Activated T-cell treated with anti-CD3 and anti-CD28 coated beads for 4 hours (primary cell): Measurements from ENCODE around the gene B4GALNT3.

ENCODE experiments used
- DNase-seq: peaks from one replicate; pipeline ENCODE4 v3.0.0-alpha.2; 2020

B4GALNT3 gene

DNA sequence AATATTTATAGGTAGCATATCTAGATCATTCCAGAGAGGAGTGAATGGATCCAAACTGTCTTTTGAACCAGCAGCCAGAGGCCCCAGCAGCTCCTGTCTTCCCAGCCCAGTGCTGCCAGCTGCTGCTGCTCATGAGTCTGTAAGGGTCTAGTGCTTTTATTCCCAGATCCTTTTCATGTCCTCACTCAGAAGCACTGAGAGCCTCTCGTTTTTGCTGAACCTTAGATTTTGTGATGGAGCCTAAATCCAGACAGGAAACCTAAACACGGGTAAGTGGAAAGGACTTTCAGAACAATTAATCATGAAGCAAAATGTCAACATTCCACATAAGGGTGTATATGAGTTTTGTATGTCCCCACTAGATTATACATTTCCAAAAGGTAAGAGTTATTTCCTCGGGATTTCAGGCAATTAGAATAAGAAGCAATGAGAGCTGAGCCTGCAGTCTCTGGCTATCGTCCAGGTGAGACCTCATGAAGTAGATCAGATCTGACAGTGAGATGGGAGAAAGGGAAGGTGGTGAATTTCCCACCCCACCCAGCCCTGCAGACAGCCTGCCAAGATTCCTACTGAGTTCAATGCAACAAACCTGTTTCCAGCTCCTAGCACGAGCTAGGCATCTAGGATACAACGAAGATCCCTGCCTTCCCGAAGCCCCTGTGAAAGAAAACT lies 119.1 kb downstream of the B4GALNT3 start:
- no peak for DNase-seq

DNA sequence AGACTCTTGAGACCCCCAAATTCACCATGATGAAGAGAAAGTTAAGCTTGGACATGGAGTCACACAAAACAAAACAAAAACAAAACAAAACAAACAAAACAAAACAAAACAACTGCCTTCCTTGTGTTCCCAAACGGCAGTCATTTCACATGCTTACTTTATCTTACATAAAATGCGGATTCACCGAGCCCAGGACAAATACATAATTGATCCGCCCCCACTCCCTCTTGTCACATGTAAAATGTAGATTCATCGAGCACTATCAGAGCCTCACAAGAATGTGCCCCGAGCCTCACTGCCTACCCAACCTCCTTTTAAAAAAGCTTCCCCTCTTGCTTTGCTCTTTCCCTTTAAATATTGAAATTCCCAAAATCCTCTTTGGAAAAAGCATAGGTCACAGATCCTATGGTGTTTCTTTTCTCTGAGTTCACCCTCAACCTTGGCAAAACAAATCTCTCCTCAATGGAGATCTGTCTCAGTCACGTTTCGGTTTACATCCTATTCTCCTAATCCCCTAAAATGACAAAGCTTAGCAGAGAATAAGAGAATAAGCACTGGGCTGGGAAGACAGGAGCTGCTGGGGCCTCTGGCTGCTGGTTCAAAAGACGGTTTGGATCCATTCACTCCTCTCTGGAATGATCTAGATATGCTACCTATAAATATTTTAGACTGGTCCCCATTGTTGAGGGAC lies 119.8 kb downstream of the B4GALNT3 start:
- DNase-seq: no peak

DNA sequence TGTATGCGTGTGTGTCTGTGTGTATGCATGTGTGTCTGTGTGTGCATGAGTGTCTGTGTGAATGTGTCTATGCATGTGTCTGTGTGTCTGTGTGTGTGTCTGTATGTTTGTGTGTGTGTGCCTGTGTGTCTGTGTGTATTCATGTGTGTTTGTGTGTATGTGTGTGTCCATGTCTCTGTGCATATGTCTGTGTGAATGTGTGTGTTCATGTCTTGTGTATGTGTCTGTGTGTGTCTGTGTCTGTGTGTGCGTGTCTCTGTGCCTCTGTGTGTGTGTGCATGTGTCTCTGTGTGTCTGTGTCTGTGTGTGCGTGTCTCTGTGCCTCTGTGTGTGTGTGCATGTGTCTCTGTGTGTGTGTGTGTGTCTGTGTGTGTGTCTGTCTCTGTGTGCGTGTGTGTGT lies 121.1 kb downstream of the B4GALNT3 start:
- DNase-seq: no peak

DNA sequence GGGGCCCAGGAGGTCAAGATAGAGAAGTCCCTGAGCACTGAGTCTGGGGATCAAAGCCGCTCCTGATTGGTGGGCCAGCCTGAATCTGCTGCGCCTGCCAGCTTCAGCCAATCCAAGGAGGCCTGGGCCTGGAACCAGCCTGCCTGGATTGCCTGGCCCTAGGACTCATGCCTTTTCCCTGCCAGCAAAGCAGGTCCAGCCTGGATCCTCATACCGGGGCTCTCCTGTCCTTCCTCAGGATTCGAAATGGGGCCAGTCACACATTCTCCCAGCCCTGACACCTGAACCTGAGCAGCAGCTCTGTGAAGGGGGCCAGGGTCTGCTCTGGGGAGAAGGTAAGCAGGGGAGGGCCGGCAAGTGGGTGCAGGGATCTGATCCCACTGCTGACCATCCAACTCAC lies 121.6 kb downstream of the B4GALNT3 start:
- DNase-seq: no peak

DNA sequence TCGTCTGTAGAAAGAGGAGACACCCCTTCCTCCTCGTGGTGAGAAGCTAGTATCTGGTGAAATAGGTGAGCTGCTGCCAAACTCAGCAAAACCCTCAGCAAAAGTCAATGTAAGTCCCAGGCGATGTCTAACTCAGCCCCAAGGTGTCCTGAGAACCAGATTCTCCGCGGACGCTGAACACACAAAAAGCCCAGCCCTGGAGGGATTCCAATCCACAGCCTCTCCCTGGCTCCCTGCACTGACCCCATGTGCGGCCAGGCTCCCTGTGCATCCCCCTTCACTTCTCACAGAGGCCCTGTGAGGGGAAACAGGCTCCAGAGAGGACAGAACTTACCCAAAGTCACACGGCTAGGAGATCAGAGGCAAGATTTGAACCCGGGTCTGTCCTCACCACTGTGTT lies 122.0 kb downstream of the B4GALNT3 start:
- DNase-seq: no peak

DNA sequence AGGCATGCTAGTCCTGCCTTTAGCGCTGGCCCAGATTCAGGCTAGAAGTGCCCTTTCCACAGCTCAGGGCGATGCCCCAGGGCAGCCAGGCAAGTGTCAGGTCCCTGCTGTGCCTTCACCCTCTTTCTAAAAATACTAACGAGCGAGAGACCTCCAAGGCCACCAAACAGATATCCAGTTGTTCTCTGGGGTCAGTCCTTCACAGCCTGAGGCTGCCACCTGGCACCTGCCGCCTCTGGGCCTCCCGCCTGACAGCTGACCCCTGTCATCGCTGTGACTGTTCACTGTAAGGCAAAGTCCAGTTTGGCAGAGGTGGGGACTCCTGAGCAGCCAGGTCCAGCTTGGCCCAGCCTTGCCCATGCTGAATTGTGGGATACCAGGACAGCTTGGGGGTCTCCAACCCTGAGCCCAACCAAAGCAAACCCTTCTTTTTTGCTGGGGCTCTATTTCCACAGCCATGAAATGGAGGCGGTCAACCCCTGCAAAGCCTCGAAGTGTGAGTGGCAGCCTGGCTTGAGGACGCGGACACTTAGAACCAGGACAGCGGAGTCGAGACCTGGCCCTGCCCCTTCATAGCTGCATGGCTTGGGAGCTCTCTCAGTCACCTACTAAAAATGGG lies 123.6 kb downstream of the B4GALNT3 start:
- DNase-seq: no peak

DNA sequence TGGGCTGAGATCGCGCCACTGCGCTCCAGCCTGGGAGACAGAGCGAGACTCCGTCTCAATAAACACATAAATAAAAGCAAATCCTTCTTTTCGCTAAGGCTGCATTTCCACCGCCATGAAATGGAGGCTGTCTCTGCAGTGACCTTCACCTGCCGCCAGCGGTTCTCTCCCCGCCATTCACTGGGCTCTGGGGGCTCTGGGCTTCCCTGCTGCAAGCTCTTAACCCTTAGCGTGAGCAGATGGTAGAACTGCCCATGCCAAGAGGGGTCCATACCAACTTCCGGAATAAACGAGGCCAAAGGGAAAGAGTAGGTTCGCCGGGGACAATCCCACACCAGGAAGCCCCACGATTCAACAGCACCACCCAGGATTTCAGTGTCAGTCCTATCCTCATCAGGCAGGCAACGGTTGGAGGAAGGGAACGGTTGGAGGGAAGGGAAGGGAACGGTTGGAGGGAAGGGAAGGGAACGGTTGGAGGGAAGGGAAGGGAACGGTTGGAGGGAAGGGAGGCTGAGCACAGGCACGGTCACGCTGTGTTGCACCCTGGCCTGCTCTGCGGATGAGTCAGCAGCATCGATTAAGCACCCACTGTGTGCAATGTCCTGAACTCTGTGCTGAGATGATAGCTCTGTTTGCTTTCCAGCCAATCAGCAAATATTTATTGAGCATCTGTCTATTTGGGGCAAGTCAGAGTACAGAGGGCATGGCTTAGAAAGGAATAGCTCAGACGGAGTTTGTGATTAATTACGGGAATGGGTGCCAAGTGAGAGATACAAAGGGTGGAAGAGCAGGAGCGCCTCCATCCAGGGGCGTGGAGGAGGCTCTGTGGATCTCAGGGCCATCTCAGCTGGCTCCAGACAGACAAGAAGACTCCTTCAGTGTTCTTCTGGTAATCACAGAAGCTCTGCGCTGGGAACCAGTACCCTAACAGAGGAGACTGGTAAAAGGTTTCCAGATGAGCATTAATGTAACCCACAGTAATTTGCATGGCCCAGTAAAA lies 125.6 kb downstream of the B4GALNT3 start:
- DNase-seq: no peak

DNA sequence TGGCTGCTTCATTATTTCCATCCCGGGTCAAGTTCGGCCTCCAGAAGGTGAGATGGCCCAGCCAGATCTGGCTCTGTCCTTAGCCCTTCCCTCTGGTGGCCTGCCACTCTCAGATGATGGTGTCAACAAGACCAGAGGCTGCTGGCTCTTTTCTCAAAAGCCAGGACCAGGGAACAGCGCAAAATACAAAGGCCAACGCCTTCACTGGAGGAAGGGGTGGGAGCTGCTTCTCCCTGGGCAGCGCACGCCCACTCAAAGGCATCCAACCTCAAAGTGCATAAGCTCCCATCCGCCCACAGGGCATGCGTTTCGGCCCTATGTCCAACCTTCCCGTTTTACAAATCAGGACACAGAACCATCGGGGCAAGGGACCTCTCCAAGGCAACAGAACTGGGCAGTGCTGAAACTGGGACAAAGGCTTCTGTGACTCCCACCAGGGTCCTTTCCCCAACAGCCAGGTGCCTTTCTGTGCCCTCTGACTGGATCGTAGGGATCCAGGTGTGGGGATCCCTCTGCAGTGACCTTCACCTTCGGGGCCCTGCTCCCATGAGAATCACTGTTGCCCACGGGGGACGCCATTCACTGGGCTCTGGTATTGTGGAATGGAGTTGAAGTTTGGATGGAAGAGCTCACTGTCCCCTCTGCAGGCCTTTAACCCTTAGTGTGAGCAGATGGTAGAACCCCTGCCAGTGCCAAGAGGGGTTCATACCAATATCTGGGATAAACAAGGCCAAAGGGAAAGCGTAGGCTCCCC lies 126.8 kb downstream of the B4GALNT3 start:
- no peak for DNase-seq

DNA sequence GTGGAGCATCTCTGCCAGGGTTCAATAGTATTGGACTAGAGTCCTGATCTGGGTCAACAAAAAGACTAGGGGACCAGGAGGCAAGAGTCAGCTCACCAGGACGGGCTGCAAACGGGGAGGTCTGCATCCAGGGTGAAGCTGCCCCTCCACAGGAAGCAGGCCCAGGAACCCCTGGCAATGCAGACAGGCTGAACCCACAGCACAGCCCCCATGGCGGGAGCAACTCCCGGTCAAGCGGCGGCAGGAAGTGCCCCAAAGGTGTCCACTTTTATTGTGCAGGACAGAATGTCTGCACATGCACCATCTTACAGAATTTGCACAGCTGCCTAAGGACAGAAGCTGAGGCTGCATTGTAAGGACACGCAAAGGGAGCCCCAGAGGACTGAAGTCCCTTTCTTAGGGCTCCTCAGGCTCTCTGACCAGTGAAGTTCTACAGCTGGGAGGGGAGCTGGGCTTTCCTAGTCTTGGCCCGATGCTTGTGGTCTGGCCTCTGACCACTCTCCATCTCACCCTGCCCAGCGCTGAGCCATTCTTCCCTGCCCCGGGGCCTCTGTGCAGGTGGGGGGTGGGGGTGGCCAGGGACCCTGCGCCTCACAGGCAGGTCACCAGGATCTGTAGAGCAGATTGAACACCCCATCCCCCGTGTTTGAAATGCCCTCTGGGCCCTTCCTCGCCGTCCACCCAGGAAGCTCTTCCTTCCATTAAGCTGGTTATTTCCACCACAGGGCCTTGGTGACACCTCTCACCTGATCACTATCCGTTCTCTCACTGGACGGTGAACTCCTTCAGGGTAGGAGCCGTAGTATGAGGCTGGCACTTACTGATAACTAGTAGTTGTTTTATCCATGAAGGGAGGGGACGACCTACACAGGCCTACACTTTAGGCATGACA lies 127.6 kb downstream of the B4GALNT3 start:
- no peak for DNase-seq

DNA sequence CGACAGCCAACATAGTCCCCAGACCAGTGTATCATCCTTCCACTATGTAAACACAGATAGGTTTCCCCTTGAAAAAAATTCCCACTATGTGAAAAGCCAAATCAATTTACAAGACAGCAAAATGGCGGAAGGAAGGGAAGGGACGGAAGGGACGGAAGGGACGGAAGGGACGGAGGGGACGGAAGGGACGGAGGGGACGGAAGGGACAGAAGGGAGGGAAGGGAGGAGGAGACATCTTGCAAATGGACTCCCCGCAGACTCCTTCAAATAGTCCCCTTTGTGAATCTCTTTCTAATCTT lies 128.2 kb downstream of the B4GALNT3 start:
- no peak for DNase-seq

DNA sequence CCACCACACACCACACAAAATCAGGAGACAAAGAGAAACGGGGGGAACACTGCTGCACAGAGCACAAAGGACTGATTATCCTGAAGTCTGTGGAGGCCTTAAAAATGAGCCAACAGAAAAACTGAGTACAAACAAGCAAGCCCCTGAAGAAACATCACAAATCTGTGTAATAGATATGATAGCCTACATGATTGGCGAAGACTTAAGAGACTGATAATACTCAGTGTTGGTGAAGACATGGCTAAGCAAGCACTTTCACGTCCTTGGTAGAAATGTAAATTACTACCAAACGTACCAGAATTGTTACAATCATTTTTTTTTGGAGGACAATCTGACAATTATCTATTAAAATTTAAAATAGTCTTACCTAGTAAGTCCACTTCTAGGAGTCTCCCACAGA lies 128.9 kb downstream of the B4GALNT3 start:
- DNase-seq: no peak

DNA sequence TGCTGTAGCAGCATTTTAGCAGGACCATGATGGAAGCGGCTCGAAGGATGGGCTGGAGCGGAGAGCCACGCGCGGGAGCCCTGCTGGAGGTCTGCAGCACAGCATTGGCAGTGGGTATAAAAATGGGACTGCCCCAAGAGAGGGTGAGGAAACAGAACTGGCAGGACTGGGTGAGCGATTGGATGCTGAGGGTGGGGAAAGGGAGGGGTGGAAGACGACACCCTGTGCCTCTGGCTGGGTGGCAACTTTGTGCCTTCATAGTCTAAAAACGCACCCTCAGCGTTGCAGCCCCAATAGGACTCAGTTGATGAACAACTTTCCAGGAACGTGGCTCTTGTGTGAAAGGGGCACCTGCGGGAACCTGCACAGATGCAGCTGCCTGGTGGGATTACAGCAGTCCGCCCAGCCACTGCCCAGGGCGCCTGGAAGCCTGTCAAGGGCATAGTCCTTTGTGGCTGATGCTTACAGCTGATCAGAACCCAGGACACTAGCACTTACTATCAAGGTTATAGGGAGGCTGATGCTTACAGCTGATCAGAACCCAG lies 130.5 kb downstream of the B4GALNT3 start:
- DNase-seq: no peak

DNA sequence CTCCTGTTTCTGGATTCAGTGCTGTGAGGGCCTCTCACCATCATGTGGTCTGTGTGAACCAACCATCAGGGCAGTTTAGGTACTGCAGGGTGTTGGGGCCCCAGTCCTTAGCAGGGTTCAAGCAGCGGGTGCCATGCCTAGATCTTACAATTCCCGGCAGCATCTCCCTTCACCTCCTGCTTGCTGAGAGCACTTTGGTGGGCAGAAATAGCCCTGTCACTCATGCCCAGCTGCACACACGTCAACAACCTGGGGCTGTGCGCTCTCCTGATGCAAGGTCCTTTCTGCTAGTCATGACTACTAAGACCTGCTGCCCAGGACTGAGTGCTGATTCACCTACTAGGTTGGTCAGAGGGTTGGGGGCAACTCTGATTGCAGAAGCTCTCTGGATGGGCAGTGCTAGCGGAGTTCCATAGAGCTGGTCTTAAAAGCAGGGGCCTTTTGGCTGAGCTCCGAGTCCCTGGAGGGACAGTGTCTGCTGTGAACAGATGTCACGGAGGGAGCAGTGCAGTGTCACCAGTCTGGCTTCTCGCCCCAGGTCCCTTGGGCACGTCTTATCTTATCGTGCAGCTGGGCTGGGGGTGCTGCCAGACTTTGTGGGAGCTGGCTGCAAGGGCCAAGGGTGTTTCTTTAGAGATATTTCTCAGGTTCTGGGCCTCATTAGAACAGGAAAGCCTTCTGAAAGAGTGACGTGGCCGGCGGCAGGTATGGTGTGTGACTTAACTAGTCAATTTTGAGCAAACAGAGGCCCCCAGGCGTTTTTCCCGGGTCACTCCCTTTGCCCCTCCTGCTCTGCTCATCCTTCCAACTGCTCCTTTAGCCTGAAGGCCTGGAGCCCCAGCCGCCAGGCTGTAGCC lies 131.7 kb downstream of the B4GALNT3 start:
- DNase-seq: no peak

DNA sequence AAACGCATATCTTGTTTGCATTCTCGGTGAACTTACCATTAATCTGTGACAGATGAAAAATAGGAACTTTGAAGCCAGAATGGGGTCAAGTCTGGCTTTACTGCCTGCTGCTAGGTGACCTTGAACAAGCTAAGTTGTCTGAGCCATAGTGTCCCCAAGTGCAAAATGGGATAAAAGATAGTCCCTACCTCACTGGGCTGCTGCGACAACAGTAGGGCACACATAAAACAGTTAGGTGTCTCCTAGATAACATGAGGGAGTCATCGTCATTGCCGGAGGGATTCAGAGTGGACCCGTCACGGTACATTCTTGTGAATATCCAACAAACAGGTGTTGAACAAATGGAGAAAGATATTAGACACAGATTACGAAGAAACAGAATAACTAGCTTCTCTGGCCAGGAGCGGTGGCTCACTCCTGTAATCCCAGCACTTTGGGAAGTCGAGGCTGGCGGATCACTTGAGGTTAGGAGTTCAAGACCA lies 132.3 kb downstream of the B4GALNT3 start:
- no peak for DNase-seq

DNA sequence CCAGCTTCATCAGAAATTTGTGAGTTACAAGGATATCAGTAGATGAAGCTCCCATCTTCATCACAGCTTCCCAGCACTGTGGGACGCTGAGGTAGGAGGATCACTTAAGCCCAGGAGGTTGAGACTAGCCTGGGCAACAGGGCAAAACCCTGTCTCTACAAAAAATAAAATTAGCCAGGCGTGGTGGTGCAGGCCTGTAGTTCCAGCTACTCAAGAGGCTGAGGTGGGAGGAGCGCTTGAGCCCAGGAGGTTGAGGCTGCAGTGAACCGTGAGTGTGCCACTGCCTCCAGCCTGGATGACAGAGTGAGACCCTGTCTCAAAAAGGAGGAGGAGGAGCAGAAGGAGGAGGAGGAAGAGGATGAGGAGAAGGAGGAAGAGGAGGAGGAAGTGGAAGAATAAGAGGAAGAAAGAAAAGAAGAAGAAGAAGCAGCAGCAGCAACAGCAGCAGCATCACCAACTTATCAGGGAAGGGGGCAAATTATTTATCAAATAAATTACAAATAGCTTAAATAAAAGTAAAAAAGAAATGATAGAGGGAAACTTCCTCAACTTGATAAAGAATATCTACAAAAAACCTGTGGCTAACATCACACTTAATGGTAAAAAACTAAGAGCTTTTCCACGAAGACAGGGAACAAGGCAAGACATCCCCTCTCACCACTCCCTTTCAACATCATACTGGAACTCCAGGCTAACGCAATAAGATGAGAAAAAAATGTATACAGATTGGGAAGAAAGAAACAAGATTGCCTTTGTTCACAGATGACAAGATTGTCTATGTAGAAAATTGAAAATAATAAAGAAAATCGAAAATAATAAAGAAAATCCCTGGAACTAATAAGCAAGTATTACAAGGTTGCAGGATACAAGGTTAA lies 133.9 kb downstream of the B4GALNT3 start:
- DNase-seq: no peak

DNA sequence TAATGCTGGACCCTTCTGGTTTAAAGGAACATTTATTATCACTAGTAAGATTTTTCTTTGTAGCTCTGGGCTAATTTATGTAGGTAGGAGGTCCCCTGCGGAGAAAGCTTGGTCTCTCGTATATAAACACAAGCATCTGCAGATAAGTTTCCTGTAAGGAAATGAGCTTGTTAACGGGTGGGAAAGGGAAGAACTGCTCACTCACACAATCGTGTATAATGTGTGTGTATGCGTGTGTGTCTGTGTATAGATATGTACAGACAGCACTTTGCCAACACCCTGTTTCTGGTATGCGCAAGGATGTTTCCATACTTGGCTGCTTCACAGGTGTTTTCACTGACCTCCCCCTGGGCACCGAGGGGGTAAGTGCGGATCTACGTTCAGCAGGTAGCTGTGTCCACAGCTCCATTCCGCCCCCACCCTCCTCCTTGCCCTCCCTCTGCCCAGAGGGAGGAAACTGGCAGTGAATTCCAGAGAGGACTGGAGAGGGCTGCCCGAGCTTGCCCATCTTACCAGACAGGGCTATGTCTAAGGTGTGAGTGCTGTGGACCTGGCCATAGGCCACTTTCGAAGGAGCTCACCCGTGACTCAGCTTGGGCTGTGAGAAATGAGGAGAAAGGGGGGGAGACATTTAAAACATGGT lies 138.3 kb downstream of the B4GALNT3 start:
- no peak for DNase-seq

DNA sequence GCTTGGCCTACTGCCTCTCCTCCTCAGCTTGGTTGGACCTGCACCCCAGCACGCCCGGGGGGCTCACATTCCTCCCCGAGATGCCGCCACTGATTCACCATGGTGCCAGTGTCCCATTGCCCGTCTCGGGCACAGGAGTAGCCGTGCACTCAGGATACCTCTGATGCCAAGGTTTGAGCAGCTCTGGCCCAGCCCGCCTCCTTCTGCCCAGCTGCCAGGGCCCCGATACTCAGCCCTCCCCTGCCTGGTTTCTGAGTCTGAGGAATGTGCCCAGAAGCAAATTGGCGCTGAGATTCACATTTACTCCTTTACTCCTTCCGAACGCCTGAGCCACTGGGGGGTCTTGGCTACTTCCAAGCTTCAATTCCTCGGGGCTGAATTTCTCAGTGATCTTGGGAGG lies 140.0 kb downstream of the B4GALNT3 start:
- DNase-seq: no peak

DNA sequence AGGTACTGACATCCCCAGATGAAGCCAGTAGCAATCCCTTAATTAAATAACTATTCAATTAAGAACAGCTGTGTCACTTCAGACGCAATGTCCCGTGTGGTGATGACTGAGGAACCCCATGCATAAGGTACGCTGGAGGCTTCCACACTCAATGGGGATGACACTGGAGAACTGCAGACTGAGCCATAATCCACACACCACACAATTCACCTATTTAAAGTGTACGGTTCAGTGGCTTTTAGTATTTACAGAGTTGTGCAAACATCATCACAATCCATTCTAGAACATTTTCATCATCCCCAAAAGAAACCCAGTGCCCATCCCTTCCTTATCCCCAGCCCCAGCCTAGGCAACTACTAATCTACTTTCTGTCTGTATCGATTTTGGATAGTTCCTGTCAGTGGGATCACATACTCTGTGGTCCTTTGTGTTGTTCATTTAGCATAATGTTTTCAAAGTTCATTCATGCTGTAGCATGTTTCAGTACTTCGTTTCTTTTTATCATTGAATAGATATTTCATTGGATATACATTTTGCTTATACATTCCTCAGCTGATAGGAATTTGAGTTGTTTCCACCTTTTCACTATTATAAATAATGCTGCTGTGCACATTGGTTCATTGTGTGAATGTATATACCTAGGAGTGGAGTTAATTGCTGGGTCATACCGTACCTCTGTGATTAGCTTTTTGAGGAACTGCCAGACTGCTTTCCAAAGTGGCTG lies 142.4 kb downstream of the B4GALNT3 start:
- no peak for DNase-seq
